Erythroblast (primary cell): ENCODE data around the gene ADARB2.

Experiments
- GATA1 ChIP-seq: IDR thresholded peaks from 2 replicates; pipeline ENCODE4 v1.6.1; 2011; ENCODE audit warnings: low read depth, mild to moderate bottlenecking, control low read depth, low read length, moderate library complexity
- POLR2A ChIP-seq: IDR thresholded peaks from 2 replicates; pipeline ENCODE4 v1.6.1; 2011; ENCODE audit warnings: mild to moderate bottlenecking, low read length

DNA sequence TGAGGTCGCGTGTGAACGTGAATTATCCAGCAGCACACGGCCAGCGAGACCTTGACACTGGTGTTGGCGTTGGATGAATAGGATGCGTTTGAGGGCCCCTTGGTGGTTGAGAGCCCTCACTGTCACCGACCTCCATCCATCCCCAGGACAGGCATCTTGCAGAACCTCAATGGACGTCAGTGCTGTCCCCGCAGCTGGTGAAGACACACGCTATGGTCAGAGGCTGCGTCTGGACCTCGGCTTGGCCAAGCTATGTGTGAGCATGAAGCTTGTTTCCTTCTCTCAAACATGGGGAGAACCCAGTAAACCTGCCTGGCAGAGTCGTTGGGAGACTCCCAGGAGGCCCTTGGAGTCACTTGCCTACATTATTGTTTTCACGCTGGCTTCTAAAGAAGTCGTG is 229.2 kb downstream of the ADARB2 start:
- TF ChIP-seq POLR2A, result no peak
- no peak for TF ChIP-seq GATA1
